ENCODE measurements around the gene WDR37. TPM values are rescaled to one million over a fixed set of nuclear protein-coding genes. Genes with fewer than 3 reads are reported as not detected.

The WDR37 gene
- total RNA-seq, 4 donors from 2014 or later = 1.3 to 21.7 (median 11.2) TPM

- intact Hi-C loops (cut with DNase I; ENCODE audit: low total_unique reads) = no loop called here
- no peaks in the 10 kb centered on the region for H3K4me1 ChIP-seq
- H3K36me3 ChIP-seq = no peaks in the 10 kb centered on the region
- TF ChIP-seq CTCF (IDR thresholded peaks at IDR 0.05) (no peak), POLR2A (IDR thresholded peaks at IDR 0.05) (no peak)
- H3K27ac ChIP-seq = no peak overlapping the region
- H3K27me3 ChIP-seq = no peaks in the 10 kb centered on the region
- no peak overlapping the region for H3K4me3 ChIP-seq
- DNase-seq = no peak
- no peaks in the 10 kb centered on the region for H3K9me3 ChIP-seq
Observed at GRCh38 chr10:1083581-1083980, 27.4 kb downstream of the WDR37 start.

GRCh38 chr10:1084011-1084950 lies 28.1 kb downstream of the WDR37 start:
- Histone ChIP-seq H3K27me3 (no peaks in the 10 kb centered on the region), H3K4me3 (no peak overlapping the region), H3K4me1 (no peaks in the 10 kb centered on the region), H3K9me3 (no peaks in the 10 kb centered on the region), H3K36me3 (no peaks in the 10 kb centered on the region), H3K27ac (no peak overlapping the region)
- DNase-seq = no peak
- intact Hi-C loops (cut with DNase I; ENCODE audit: low total_unique reads) = no loop called here
- TF ChIP-seq CTCF (IDR thresholded peaks at IDR 0.05) = no peak
- TF ChIP-seq POLR2A (IDR thresholded peaks at IDR 0.05) = no peak

- no peak for DNase-seq
- intact Hi-C loops (cut with DNase I; ENCODE audit: low total_unique reads) = no loop called here
- TF ChIP-seq POLR2A (IDR thresholded peaks at IDR 0.05) (no peak), CTCF (IDR thresholded peaks at IDR 0.05) (no peak)
- Histone ChIP-seq H3K27ac (no peak overlapping the region), H3K9me3 (no peaks in the 10 kb centered on the region), H3K4me1 (no peaks in the 10 kb centered on the region), H3K36me3 (no peaks in the 10 kb centered on the region), H3K4me3 (no peak overlapping the region), H3K27me3 (no peaks in the 10 kb centered on the region)
Observed at GRCh38 chr10:1085258-1085657, 29.1 kb downstream of the WDR37 start.

GRCh38 chr10:1086787-1087186 lies 30.6 kb downstream of the WDR37 start:
- Histone ChIP-seq H3K9me3 (no peaks in the 10 kb centered on the region), H3K36me3 (no peaks in the 10 kb centered on the region), H3K4me1 (no peaks in the 10 kb centered on the region), H3K27me3 (no peaks in the 10 kb centered on the region), H3K27ac (no peak overlapping the region), H3K4me3 (no peak overlapping the region)
- DNase-seq = no peak
- TF ChIP-seq POLR2A (IDR thresholded peaks at IDR 0.05) (no peak), CTCF (IDR thresholded peaks at IDR 0.05) (no peak)
- intact Hi-C loops (cut with DNase I; ENCODE audit: low total_unique reads) = no loop called here

- Histone ChIP-seq H3K4me3 (no peak overlapping the region), H3K4me1 (no peaks in the 10 kb centered on the region), H3K36me3 (no peaks in the 10 kb centered on the region), H3K27me3 (no peaks in the 10 kb centered on the region), H3K9me3 (no peaks in the 10 kb centered on the region), H3K27ac (no peak overlapping the region)
- intact Hi-C loops (cut with DNase I; ENCODE audit: low total_unique reads) = no loop called here
- TF ChIP-seq CTCF (IDR thresholded peaks at IDR 0.05) (no peak), POLR2A (IDR thresholded peaks at IDR 0.05) (no peak)
- no peak for DNase-seq
Observed at GRCh38 chr10:1089017-1089689, 33.0 kb downstream of the WDR37 start.

All from uterus (tissue), 4 donors.